H1 (cell line): Measurements from ENCODE around the gene NOP9. TPM values are rescaled to one million over a fixed set of nuclear protein-coding genes. Genes with fewer than 3 reads are reported as not detected.

ENCODE experiments used
- CTCF ChIA-PET: fragments of 300-600 bp; sonication (Branson Sonifier 250); formaldehyde crosslinking; loops from one replicate; lab custom pipeline; 2021; ENCODE audit not compliant: partially characterized antibody; lab: Charles Lee
- POLR2A ChIA-PET: fragments of 300-600 bp; sonication (Branson Sonifier 250); formaldehyde crosslinking; loops from one replicate; lab custom pipeline; 2021; ENCODE audit warnings: inconsistent platforms; ENCODE audit not compliant: partially characterized antibody; lab: Charles Lee
- DNase-seq, 2 experiments: peaks; one replicate each; pipeline versions ENCODE4 v3.0.0 to v3.0.0-alpha.2; 2010 to 2022; ENCODE audit warnings: low spot score in 2 of 2, low read depth in 1 of 2, mixed read lengths in 1 of 2
- FAIRE-seq: peaks from 2 replicates; lab custom pipeline; 2011; peaks lifted over from hg19 to GRCh38; lab: Jason Lieb, UNC
- H2AFZ ChIP-seq: 2 replicates; pipeline ENCODE4 v1.8.1; 2012; ENCODE audit warnings: low read length, inconsistent platforms
- H2AK5ac ChIP-seq: 2 replicates; pipeline ENCODE4 v1.6.1; 2013; ENCODE audit warnings: low read depth, low read length
- H2BK120ac ChIP-seq: replicated peaks from 2 replicates; pipeline ENCODE3; 2013; ENCODE audit warnings: low read depth, low read length, inconsistent platforms
- H2BK12ac ChIP-seq: 2 replicates; pipeline ENCODE4 v1.6.1; 2013; ENCODE audit warnings: low read depth, low read length
- H2BK15ac ChIP-seq: 2 replicates; pipeline ENCODE4 v1.6.1; 2013; ENCODE audit warnings: low read length
- H2BK20ac ChIP-seq: 2 replicates; pipeline ENCODE4 v1.6.1; 2013; ENCODE audit warnings: low read length
- H2BK5ac ChIP-seq: 2 replicates; pipeline ENCODE4 v1.6.1; 2013; ENCODE audit warnings: low read depth, low read length
- H3K14ac ChIP-seq: 2 replicates; pipeline ENCODE4 v1.6.1; 2013; ENCODE audit warnings: inconsistent platforms; ENCODE audit not compliant: insufficient read length
- H3K18ac ChIP-seq: 2 replicates; pipeline ENCODE4 v1.6.1; 2013; ENCODE audit warnings: low read length; ENCODE audit errors: extremely low read depth
- H3K23ac ChIP-seq: 2 replicates; pipeline ENCODE4 v1.6.1; 2013; ENCODE audit warnings: inconsistent platforms; ENCODE audit not compliant: insufficient read length
- H3K23me2 ChIP-seq: 2 replicates; pipeline ENCODE4 v1.6.1; 2013; ENCODE audit warnings: low read depth, low read length
- H3K27ac ChIP-seq: 2 replicates; pipeline ENCODE4 v1.6.1; 2011; ENCODE audit warnings: low read depth, low read length, inconsistent platforms
- H3K27me3 ChIP-seq, 4 experiments: replicated peaks in 1 of 4; 1 replicate in 1 of 4; 2 replicates in 3 of 4; pipeline versions ENCODE4 v1.6.1 to v1.8.1; 2011 to 2013; ENCODE audit warnings: low read length in 3 of 4, mild to moderate bottlenecking in 3 of 4, inconsistent platforms in 2 of 4, mixed read lengths in 2 of 4, moderate library complexity in 1 of 4; ENCODE audit not compliant: control insufficient read depth in 3 of 4, insufficient read depth in 3 of 4; ENCODE audit errors: extremely low read depth in 1 of 4
- H3K36me3 ChIP-seq, 4 experiments: 2 replicates each; pipeline versions ENCODE4 v1.6.1 to v1.8.1; 2011 to 2013; ENCODE audit warnings: mild to moderate bottlenecking in 4 of 4, low read length in 3 of 4, moderate library complexity in 2 of 4, control low read depth in 1 of 4, inconsistent platforms in 1 of 4; ENCODE audit not compliant: insufficient read depth in 4 of 4, control insufficient read depth in 2 of 4
- H3K4ac ChIP-seq: replicated peaks from 2 replicates; pipeline ENCODE3; 2013; ENCODE audit warnings: low read length, low read depth, mixed read lengths, inconsistent platforms; ENCODE audit not compliant: insufficient read length
- H3K4me1 ChIP-seq, 4 experiments: replicated peaks in 1 of 4; 1 replicate in 1 of 4; 2 replicates in 3 of 4; pipeline versions ENCODE4 v1.6.1 to v1.8.1; 2011 to 2013; ENCODE audit warnings: low read length in 3 of 4, inconsistent platforms in 2 of 4, mixed read lengths in 1 of 4; ENCODE audit not compliant: insufficient read depth in 4 of 4, control insufficient read depth in 3 of 4
- H3K4me2 ChIP-seq, 2 experiments: 2 replicates each; pipeline versions ENCODE4 v1.6.1 to v1.8.1; 2011 to 2013; ENCODE audit warnings: low read depth in 2 of 2, low read length in 2 of 2, control low read depth in 1 of 2, inconsistent platforms in 1 of 2, mild to moderate bottlenecking in 1 of 2; ENCODE audit not compliant: insufficient read depth in 1 of 2
- H3K4me3 ChIP-seq, 4 experiments: fragments of 200-600, 300-600 bp in 1 of 4; sonication (generic), shearing (Covaris generic), sonication (Bioruptor Twin) in 1 of 4; 2 replicates each; pipeline versions ENCODE4 v1.5.1 to v1.8.1; 2011 to 2016; ENCODE audit warnings: low read length in 4 of 4, low read depth in 3 of 4, control low read depth in 2 of 4, inconsistent platforms in 2 of 4, mild to moderate bottlenecking in 2 of 4, mixed read lengths in 1 of 4, moderate library complexity in 1 of 4; ENCODE audit not compliant: insufficient read depth in 2 of 4; ENCODE audit errors: extremely low read depth in 1 of 4
- H3K56ac ChIP-seq: replicated peaks from 2 replicates; pipeline ENCODE3; 2013; ENCODE audit warnings: low read depth, mild to moderate bottlenecking, mixed read lengths, low read length, inconsistent platforms; ENCODE audit not compliant: insufficient read length
- H3K79me1 ChIP-seq: 2 replicates; pipeline ENCODE4 v1.6.1; 2013; ENCODE audit warnings: low read depth, low read length, control low read depth
- H3K79me2 ChIP-seq, 2 experiments: 2 replicates each; pipeline versions ENCODE4 v1.6.1 to v1.8.1; 2012 to 2013; ENCODE audit warnings: low read length in 2 of 2, mild to moderate bottlenecking in 2 of 2, inconsistent platforms in 1 of 2; ENCODE audit not compliant: insufficient read depth in 2 of 2, control insufficient read depth in 1 of 2
- H3K9ac ChIP-seq, 4 experiments: replicated peaks in 1 of 4; 1 replicate in 1 of 4; 2 replicates in 3 of 4; pipeline versions ENCODE4 v1.6.1 to v1.8.1; 2011 to 2013; ENCODE audit warnings: low read depth in 3 of 4, low read length in 3 of 4, control low read depth in 2 of 4, mild to moderate bottlenecking in 2 of 4, moderate library complexity in 2 of 4, inconsistent platforms in 1 of 4; ENCODE audit errors: extremely low read depth in 1 of 4
- H3K9me3 ChIP-seq, 2 experiments: 2 replicates each; pipeline versions ENCODE4 v1.6.1 to v1.8.1; 2012 to 2013; ENCODE audit warnings: mild to moderate bottlenecking in 2 of 2, moderate library complexity in 2 of 2, control low read depth in 1 of 2, inconsistent platforms in 1 of 2, low read depth in 1 of 2, low read length in 1 of 2, mixed read lengths in 1 of 2; ENCODE audit not compliant: insufficient read depth in 2 of 2
- H4K20me1 ChIP-seq, 2 experiments: replicated peaks in 1 of 2; 2 replicates each; pipeline versions ENCODE3 to v1.8.1; 2011 to 2013; ENCODE audit warnings: inconsistent platforms in 2 of 2, low read length in 2 of 2, mild to moderate bottlenecking in 1 of 2; ENCODE audit not compliant: insufficient read depth in 2 of 2, control insufficient read depth in 1 of 2
- H4K5ac ChIP-seq: 2 replicates; pipeline ENCODE4 v1.6.1; 2013; ENCODE audit warnings: low read length, low read depth, mixed read lengths, inconsistent platforms; ENCODE audit not compliant: insufficient read length
- H4K8ac ChIP-seq: 2 replicates; pipeline ENCODE4 v1.8.0; 2013; ENCODE audit warnings: mild to moderate bottlenecking, moderate library complexity, low read length, inconsistent platforms; ENCODE audit not compliant: insufficient read depth; ENCODE audit errors: extremely low read depth
- H4K91ac ChIP-seq: replicated peaks from 2 replicates; pipeline ENCODE3; 2013; ENCODE audit warnings: low read length, mixed read lengths, inconsistent platforms; ENCODE audit not compliant: insufficient read length
- BACH1 ChIP-seq: IDR thresholded peaks from 2 replicates; pipeline ENCODE4 v1.6.1; 2012; ENCODE audit warnings: low read length, improper control_type of control experiment
- BRCA1 ChIP-seq: IDR thresholded peaks from 2 replicates; pipeline ENCODE4 v1.6.1; 2012; ENCODE audit warnings: low read depth, low read length, improper control_type of control experiment
- CBX5 ChIP-seq: fragments of 300-800, 300-1000 bp; sonication (generic); IDR thresholded peaks from 2 replicates; pipeline ENCODE4 v1.7.1; 2016; ENCODE audit warnings: antibody characterized with exemption, low read length, low read depth
- CBX8 ChIP-seq: fragments of 300-800, 300-1000 bp; sonication (generic); IDR thresholded peaks from 2 replicates; pipeline ENCODE4 v1.7.1; 2016; ENCODE audit warnings: low read depth, low read length, borderline replicate concordance
- CHD2 ChIP-seq: IDR thresholded peaks from 2 replicates; pipeline ENCODE4 v1.6.1; 2012; ENCODE audit warnings: low read length, improper control_type of control experiment
- CTBP2 ChIP-seq: IDR thresholded peaks from 2 replicates; pipeline ENCODE4 v1.7.0; 2011; ENCODE audit warnings: borderline replicate concordance, mild to moderate bottlenecking, moderate library complexity, mixed read lengths, low read length; ENCODE audit not compliant: insufficient read depth, insufficient read length
- EZH2 ChIP-seq: fragments of 200-600 bp; sonication (generic); IDR thresholded peaks from 2 replicates; pipeline ENCODE4 v1.7.1; 2012; ENCODE audit warnings: low read depth, mild to moderate bottlenecking, moderate library complexity, low read length, inconsistent platforms; ENCODE audit not compliant: severe bottlenecking
- GTF2F1 ChIP-seq: IDR thresholded peaks from 2 replicates; pipeline ENCODE4 v1.6.1; 2012; ENCODE audit warnings: low read depth, low read length, improper control_type of control experiment, borderline replicate concordance
- NANOG ChIP-seq: IDR thresholded peaks from 2 replicates; pipeline ENCODE4 v1.6.1; 2011; ENCODE audit warnings: low read length, low read depth, mild to moderate bottlenecking, inconsistent platforms; ENCODE audit not compliant: insufficient read depth, poor library complexity, severe bottlenecking
- SIN3A ChIP-seq, 2 experiments: IDR thresholded peaks in 1 of 2; conservative IDR thresholded peaks in 1 of 2; 2 replicates each; pipeline ENCODE4 v1.6.1; 2011 to 2012; ENCODE audit warnings: low read length in 2 of 2, improper control_type of control experiment in 1 of 2, low read depth in 1 of 2, mild to moderate bottlenecking in 1 of 2
- SP4 ChIP-seq: IDR thresholded peaks from 2 replicates; pipeline ENCODE4 v1.6.1; 2012; ENCODE audit warnings: low read length, inconsistent platforms
- TEAD4 ChIP-seq: IDR thresholded peaks from 2 replicates; pipeline ENCODE4 v1.6.1; 2012; ENCODE audit warnings: low read depth, low read length, inconsistent platforms, mixed read lengths
- WGBS, 2 experiments: shearing (Covaris generic) in 1 of 2; methylation state at CpG; one replicate each; pipeline versions ENCODE4 v1.1.6 to v1.1.7; 2013 to 2015; ENCODE audit warnings: low lambda C conversion rate in 2 of 2, mixed read lengths in 2 of 2, inconsistent platforms in 1 of 2, low coverage in 1 of 2, missing lambda C conversion rate in 1 of 2; ENCODE audit not compliant: insufficient replicate concordance in 2 of 2, insufficient coverage in 1 of 2, insufficient read length in 1 of 2; ENCODE audit errors: extremely low coverage in 1 of 2, missing lambda C conversion rate in 1 of 2; 5-methylcytosine and 5-hydroxymethylcytosine counted together
- polyA plus RNA-seq, 7 experiments: library from polyadenylated mRNA; depleted of rRNA in 3 of 7; stranded (reverse) in 5 of 7; unstranded in 2 of 7; fragments of >200 nt in 5 of 7; fragments of 200-250 nt in 2 of 7; gene quantifications; 1 replicate in 5 of 7; 2 replicates in 1 of 7; 4 replicates in 1 of 7; pipeline versions ENCODE4 v1.2.1 to v1.2.3, GENCODE V29; 2011 to 2013; ENCODE audit warnings: missing spikeins in 2 of 7, mixed read lengths in 2 of 7
- total RNA-seq: library from RNA; stranded (reverse); fragmentation: NEBNext Ultra II Directional; extraction: Animal tissue kit (Norgen Biotek cat#: 25700); gene quantifications from 2 replicates; pipeline ENCODE4 v1.2.1, GENCODE V29; 2021
- TF ChIP-seq, protein P1 (sequence below): IDR thresholded peaks from 2 replicates; pipeline ENCODE4 v1.6.1; 2012; ENCODE audit warnings: inconsistent platforms

Gene NOP9
- total and polyA plus RNA-seq, 2 of the 8 experiments (the other 6 are each of a cell fraction or from before 2014, with no cell fraction given), result 17.8 to 34.8 TPM

DNA sequence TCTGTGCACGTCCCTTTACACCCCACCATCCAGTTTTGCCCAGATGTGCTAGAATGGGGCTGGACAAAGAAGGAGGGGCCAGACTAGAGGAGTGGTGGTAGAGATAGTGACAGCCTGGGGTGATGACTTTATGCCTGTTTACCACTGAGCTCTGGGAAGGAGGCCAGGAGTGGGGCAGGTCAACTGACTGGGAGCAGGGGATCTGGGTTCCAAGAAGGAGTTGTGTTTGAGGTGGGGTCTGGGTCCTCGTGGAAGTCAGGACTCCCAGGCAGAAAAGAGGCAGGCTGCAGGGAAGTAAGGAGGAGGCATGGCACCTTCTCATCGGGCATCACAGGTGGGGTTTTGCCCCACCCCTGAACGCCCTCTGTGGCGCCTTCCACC is 10.6 kb downstream of the NOP9 start:
- H2BK5ac ChIP-seq, result no peak overlapping the region
- FAIRE-seq (no peak), DNase-seq (no peak)
- H3K56ac ChIP-seq, result no peak overlapping the region
- 91% methylated on average over 5 of the region's 5 CpGs; no CpG with 5 or more reads in 1 of the 2 experiments for WGBS, 2 experiments
- peaks cover 9 to 17% (median 13%) of the 10 kb centered on the region in 4 experiments; a peak in 5 of 8 replicates for H3K36me3 ChIP-seq
- H4K20me1 ChIP-seq, result peaks cover 2 to 8% of the 10 kb centered on the region in 2 experiments
- peaks cover 1% of the 10 kb centered on the region; the same call in 1 of the 2 replicates for H3K23me2 ChIP-seq
- no peak overlapping the region for H3K27ac ChIP-seq
- no peak overlapping the region for H3K14ac ChIP-seq
- no peak overlapping the region for H3K4ac ChIP-seq
- H3K79me1 ChIP-seq, result no peaks in the 10 kb centered on the region
- CTCF ChIA-PET, result interaction anchor here (1.3 to 15.8 kb wide), 7 partner anchors 11 to 121 kb away, joined by 4 to 173 read pairs (median 36); partner anchors contain the start of genes ADCY4, DHRS1, NOP9 and RABGGTA
- no peak overlapping the region for H2BK15ac ChIP-seq
- H3K18ac ChIP-seq, result no peak overlapping the region
- no peak overlapping the region for H2BK20ac ChIP-seq
- no peak overlapping the region for H2BK12ac ChIP-seq
- H4K91ac ChIP-seq, result no peak overlapping the region
- H4K5ac ChIP-seq, result no peak overlapping the region
- H2BK120ac ChIP-seq, result no peak overlapping the region
- no peaks in the 10 kb centered on the region for H3K27me3 ChIP-seq
- no peaks in the 10 kb centered on the region for H3K79me2 ChIP-seq
- no peaks in the 10 kb centered on the region for H3K4me1 ChIP-seq
- POLR2A ChIA-PET, result interaction anchor here (1.0 to 5.1 kb wide), 5 partner anchors 11 to 131 kb away, joined by 3 to 35 read pairs (median 6); partner anchors contain the start of genes DHRS1 and NOP9
- H2AFZ ChIP-seq, result no peak overlapping the region
- H3K4me3 ChIP-seq, result no peak overlapping the region
- H3K4me2 ChIP-seq, result no peak overlapping the region
- H3K9me3 ChIP-seq, result no peaks in the 10 kb centered on the region
- H2AK5ac ChIP-seq, result no peak overlapping the region
- no peak overlapping the region for H4K8ac ChIP-seq
- H3K23ac ChIP-seq, result no peak overlapping the region
- no peak overlapping the region for H3K9ac ChIP-seq
- TF ChIP-seq NANOG, result no peak
- TF ChIP-seq CBX5, result no peak
- no peak for TF ChIP-seq SIN3A (conservative IDR thresholded peaks at IDR 0.05 in 1 of 2, IDR thresholded peaks at IDR 0.05 in 1 of 2; ENCODE audit: low read depth in 1 of 2, low read length in 2 of 2)
- no peak for TF ChIP-seq BRCA1
- no peak for TF ChIP-seq TEAD4
- TF ChIP-seq, protein P1, sequence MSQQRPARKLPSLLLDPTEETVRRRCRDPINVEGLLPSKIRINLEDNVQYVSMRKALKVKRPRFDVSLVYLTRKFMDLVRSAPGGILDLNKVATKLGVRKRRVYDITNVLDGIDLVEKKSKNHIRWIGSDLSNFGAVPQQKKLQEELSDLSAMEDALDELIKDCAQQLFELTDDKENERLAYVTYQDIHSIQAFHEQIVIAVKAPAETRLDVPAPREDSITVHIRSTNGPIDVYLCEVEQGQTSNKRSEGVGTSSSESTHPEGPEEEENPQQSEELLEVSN, result no peak
- no peak for TF ChIP-seq BACH1
- no peak for TF ChIP-seq SP4
- no peak for TF ChIP-seq CTBP2
- no peak for TF ChIP-seq CBX8
- no peak for TF ChIP-seq CHD2
- TF ChIP-seq GTF2F1, result no peak
- no peak for TF ChIP-seq EZH2
